ENCODE results near the gene RXRB.
"Not testable (repeated sequence)": the region's sequence is repeated elsewhere in the genome, so short reads cannot be mapped to it uniquely, and the experiment has no call there.

Gene RXRB

DNA sequence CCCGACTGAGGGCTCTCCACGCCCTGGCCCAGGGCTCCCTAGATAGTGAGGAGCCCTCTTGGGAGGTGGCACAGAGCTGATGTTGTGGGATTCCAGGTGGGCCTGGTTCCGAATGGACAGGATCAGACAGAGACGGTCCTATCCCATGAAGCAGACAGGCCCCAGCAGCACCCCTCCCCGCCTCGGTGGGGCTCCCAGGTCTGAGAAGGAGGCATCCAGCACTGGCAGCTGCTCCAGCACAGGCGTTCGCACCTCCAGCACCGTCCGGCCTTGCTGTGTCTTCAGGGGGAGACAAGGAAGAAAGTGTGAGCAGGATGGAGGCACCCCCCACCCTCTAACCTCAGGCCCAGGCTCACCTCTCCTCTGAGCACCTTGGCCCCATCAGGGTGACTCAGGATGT lies 36.9 kb downstream of the RXRB start:
- no peak for DNase-seq (ENCODE audit: low read depth, low spot score)

DNA sequence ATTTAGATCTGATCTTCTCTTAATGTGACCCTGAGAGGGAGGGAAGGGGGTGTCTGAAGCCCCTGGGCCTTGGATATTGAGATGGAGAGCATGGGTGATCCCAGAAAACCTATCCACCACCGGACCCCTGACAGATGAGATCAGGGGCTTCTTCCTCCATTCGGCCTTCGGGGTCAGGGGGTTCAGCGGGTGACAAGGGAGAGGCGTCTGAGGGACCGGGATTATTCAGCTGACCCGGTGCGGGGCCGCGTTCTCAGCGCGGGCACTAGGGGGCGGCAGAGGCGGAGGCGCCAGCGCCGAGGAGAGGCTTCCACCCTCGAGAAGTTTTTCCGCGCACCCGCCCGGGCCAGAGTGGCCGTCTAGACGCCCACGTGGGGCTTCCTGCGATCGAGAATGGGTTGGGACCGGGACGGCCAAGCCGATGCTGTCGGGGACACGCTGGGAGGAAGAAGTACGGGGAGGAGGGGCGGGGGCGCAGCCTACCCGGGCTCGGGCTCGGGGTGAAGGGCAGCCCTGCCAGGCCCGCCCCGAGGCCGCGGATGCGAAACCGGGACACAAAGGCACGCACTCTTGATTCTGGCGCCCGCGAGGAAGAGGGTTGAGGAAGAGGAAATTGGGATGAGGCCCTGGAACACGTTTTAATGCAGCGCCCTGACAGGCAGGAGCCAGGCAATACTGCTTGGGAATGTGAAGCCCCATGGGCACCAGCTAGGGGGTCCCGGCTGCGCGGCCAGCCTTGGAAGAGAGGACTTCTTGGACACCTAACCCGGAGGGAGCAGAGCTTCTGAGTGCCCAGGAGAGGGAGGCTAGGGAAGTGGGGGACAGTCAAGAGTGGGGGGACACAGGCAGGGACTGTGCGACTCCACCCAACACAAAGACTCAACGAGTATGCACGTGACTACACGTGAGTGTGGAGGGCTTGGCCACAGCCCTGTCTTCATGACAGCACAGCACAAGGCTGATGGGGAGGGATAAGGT lies 38.8 kb downstream of the RXRB start:
- peak; percentile 68 for DNase-seq (ENCODE audit: low read depth, low spot score)

DNA sequence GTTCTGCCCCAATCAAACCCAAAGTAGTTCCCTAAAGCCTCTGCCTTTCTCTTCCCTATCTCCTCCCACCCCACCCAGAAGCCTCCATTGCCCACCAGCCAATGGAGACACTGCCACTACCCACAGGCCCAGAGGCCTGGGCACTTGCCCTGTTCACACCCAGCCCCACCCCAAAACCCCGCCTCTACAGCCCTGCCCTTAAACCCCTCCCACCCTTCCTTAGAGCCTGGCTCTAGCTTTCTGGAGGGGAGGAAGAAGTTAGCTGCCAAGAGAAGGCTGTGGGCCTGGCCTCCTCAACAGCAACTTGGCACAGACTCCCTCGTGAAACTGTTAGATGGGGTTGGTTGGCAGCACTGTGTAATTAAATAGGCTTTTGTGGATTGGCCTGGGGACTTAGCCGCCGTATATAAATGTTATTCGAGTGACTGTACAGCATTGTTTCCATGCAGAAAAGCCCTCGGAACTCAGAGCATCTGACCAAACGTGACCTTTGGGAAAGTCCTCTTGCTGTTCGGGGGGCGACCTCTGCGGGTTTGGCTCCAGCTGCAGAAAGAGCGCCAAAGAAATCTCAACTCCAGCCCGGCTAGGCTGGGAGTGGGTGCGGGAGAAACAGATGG lies 39.6 kb downstream of the RXRB start:
- no peak for DNase-seq (ENCODE audit: low read depth, low spot score)

DNA sequence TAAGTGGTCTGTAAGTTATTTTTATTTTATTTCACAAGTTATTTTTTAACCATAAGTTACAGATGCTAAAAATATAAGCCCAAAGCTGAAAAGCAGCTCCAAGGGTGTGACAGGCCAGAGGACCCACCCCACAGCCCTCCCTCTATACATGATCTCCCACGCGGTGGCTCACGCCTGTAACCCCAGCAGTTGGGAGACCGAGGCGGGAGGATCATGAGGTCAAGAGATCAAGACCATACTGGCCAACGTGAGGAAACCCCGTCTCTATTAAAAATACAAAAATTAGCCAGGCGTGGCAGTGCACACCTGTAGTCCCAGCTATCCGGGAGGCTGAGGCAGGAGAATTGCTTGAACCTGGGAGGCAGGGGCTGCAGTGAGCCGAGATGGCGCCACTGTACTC lies 40.4 kb downstream of the RXRB start:
- no peak for DNase-seq (ENCODE audit: low read depth, low spot score)

DNA sequence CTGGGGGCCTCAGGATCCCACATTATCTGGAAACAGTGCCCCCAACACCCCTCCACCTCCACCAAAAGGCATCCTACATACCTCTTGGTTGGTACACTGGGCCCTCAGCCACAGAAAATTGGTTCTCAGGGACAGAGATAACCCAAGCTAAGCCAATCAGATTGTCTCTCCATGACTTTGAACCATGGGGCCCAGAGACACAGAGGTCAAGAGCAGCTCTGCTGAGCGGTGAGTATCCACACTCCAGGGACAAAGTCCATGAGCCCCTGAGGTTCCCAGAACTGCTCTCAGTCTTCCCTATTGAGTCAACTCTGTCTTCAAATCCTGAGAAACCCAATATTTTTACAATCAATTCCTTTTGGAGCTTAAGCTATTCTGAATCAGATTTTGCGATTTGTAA lies 43.5 kb downstream of the RXRB start:
- DNase-seq (ENCODE audit: low read depth, low spot score) = no peak

DNA sequence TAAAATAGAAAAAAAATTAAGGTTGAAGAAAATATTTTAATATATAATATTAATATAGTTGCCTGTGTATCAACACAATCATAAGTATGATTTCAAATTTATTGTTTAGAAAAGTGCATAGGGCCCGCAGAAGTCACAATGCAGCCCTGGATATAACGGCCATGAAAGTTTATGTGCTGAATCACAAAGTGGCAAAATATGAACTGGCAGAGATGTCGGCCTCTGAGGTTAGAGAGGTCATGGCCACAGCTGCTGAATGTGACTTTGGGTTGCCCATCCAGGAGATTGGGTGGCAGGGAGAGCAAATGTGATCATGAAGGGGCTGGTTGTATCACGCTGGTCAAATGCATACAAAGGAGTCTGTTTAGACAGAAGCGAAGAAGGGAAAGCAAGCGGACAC lies 43.9 kb downstream of the RXRB start:
- no peak for DNase-seq (ENCODE audit: low read depth, low spot score)

DNA sequence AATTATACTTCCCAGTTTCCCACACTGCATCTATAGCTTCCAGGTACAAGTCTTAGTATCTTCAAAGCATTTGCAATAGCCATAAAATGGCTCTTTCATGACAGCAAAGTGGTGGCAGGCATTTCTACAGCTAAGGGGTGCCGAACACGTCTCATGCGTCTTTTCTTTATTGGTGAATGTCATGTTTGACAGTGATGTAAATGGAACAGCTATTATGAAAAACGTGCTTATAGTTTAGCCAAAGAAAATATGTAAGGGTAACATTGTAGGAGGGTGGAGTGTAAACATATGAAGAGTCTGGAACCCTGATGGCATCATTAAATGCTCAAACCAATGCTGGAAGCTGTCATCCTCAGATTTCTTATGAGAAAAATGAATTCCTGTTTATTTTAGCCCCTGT lies 46.1 kb downstream of the RXRB start:
- no peak for DNase-seq (ENCODE audit: low read depth, low spot score)

DNA sequence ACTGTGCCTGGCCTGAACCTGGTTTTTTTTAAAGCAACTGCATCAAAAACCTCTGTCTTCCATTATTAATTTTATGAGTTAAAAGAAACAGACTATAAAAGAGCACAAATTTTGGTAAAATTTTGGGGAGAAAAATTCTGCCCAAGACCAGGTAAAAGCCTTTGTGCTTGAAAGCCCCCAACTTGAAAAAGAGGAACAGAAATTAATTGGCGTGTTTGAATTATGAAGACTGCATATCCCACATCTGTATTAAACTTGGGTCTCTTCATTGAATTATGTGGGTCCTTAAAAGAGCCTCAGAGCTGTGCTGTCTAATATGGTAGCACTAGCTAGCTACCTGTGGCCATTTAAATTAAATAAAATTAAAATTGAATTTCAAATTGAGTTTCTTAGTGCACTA lies 49.4 kb downstream of the RXRB start:
- DNase-seq (ENCODE audit: low read depth, low spot score) = no peak

DNA sequence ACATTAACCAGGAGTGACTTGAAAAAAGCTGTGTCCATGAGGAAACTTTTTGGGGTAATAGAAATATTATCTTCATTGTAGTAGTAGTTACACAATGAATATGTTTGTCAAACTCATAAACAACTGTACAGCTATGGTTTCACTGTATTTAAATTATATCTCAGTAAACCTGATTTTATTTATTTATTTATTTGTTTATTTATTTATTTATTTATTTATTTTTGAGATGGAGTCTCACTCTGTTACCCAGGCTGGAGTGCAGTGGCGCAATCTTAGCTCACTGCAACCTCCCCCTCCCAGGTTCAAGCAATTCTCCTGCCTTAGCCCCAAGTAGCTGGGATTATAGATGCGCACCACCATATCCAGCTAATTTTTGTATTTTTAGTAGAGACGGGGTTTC lies 49.9 kb downstream of the RXRB start:
- not testable (repeated sequence) for DNase-seq (ENCODE audit: low read depth, low spot score)

DNA sequence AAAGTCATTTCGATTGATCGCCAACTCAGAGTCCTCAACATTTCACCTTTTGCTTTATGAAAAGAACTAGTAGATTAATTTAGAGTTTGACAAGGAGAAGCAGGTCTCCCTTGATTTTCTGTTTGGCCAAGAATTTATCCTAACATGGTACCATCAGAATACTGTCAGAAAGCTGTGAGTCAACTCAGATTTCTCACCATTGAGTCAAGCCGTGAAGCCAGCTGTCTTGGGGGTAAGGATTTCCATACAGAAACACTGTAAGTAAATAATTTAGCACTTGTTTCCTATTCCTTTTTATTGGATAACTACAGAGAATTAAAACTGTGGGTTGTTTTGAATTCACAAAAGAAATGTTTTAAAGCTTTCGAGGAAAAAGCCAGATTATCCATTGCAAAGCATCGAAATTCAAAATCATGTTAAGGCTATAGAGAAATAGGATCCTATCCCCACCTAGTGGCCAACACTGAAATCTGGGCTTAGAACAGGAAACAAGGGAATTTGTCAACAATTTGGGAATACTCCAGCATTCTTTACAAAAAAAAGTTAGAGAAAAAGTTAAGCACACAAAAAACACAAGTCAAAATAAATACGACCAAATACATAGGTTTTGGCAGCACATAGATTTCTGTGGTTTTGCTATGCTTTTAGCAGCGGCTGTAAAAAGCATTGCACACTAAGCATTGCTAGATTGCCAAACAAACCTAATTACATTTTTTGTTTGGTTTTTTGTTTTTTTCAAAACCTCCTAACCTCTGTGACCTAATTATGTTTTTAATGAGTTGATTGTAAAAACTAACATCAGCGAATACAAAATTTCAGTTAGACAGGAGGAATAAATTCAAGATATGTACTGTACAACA lies 52.4 kb downstream of the RXRB start:
- no peak for DNase-seq (ENCODE audit: low read depth, low spot score)

DNA sequence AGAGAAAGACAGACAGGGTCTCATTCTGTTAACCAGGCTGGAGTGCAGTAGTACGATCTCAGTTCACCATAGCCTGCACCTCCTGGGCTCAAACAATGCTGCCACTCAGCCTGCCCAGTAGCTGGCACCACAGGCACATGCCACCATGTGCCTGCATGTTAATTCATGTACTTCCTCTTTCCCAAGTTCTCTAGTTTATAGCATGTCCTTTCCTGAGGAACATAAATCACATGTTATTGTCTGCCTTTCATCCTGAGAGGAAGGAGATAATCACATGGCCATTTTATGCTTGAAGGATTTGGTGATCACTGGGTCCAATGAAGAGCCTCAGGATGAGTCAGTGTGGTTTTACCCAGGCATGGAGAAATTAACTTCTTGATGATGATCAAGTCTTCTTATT lies 56.1 kb downstream of the RXRB start:
- no peak for DNase-seq (ENCODE audit: low read depth, low spot score)

Measured in activated CD4-positive, CD25-positive, alpha-beta regulatory T cell treated with anti-CD3 and anti-CD28 coated beads, Interleukin-2, amount 50 U/mL, for 16 hours (primary cell).